ENCODE data around the gene IL21R.
"Not testable (repeated sequence)": the region's sequence is repeated elsewhere in the genome, so short reads cannot be mapped to it uniquely, and the experiment has no call there.

Gene IL21R

DNA sequence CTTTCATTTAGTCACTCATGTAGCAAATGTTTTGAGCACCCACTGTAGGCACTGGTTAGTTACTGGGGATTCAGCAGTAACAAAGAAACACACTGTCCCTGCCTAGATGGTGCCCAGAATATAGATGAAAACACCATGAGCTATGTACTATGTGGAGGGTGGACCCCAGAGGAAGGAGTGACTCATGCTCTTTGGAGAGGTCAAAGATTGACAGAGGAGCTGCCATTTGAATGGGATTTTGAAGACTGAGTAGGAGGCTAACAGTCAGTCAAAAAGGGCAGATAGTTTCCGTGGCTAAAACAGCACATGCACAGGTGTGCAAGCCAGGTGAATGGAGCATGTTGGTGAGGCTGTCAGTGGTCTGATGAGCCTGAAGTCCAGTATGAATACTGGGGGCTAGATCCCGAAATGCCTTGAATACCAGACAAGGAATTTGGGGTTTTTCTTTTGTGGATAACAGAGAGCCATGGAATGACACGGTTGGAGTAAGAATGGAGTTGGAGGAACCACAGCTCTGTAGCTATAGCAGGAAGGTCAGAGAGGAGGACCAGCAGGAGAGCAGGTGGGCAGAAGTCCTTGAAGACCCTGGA is 6.1 kb downstream of the IL21R start:
- no peak overlapping the region for H3K27ac ChIP-seq (replicated peaks)
- TF ChIP-seq POLR2AphosphoS5 (IDR thresholded peaks at IDR 0.05; ENCODE audit: low read depth), result no peak
- no peak for TF ChIP-seq SPI1 (IDR thresholded peaks at IDR 0.05; ENCODE audit: borderline replicate concordance, low read depth)
- TF ChIP-seq, protein P1, sequence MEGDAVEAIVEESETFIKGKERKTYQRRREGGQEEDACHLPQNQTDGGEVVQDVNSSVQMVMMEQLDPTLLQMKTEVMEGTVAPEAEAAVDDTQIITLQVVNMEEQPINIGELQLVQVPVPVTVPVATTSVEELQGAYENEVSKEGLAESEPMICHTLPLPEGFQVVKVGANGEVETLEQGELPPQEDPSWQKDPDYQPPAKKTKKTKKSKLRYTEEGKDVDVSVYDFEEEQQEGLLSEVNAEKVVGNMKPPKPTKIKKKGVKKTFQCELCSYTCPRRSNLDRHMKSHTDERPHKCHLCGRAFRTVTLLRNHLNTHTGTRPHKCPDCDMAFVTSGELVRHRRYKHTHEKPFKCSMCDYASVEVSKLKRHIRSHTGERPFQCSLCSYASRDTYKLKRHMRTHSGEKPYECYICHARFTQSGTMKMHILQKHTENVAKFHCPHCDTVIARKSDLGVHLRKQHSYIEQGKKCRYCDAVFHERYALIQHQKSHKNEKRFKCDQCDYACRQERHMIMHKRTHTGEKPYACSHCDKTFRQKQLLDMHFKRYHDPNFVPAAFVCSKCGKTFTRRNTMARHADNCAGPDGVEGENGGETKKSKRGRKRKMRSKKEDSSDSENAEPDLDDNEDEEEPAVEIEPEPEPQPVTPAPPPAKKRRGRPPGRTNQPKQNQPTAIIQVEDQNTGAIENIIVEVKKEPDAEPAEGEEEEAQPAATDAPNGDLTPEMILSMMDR (IDR thresholded peaks at IDR 0.05; ENCODE audit: insufficient read depth, low read length), result no peak
- TF ChIP-seq, protein P2, sequence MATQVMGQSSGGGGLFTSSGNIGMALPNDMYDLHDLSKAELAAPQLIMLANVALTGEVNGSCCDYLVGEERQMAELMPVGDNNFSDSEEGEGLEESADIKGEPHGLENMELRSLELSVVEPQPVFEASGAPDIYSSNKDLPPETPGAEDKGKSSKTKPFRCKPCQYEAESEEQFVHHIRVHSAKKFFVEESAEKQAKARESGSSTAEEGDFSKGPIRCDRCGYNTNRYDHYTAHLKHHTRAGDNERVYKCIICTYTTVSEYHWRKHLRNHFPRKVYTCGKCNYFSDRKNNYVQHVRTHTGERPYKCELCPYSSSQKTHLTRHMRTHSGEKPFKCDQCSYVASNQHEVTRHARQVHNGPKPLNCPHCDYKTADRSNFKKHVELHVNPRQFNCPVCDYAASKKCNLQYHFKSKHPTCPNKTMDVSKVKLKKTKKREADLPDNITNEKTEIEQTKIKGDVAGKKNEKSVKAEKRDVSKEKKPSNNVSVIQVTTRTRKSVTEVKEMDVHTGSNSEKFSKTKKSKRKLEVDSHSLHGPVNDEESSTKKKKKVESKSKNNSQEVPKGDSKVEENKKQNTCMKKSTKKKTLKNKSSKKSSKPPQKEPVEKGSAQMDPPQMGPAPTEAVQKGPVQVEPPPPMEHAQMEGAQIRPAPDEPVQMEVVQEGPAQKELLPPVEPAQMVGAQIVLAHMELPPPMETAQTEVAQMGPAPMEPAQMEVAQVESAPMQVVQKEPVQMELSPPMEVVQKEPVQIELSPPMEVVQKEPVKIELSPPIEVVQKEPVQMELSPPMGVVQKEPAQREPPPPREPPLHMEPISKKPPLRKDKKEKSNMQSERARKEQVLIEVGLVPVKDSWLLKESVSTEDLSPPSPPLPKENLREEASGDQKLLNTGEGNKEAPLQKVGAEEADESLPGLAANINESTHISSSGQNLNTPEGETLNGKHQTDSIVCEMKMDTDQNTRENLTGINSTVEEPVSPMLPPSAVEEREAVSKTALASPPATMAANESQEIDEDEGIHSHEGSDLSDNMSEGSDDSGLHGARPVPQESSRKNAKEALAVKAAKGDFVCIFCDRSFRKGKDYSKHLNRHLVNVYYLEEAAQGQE (IDR thresholded peaks at IDR 0.05; ENCODE audit: insufficient replicate concordance, low read depth), result no peak
- no peak for TF ChIP-seq GABPA (IDR thresholded peaks at IDR 0.05; ENCODE audit: low read depth)
- DNase-seq (ENCODE audit: low read depth in 1 of 2, low spot score in 1 of 2), result no peak
- H3K4me3 ChIP-seq (replicated peaks; ENCODE audit: insufficient read depth, low read length), result no peak overlapping the region
- no peaks in the 10 kb centered on the region for H3K27me3 ChIP-seq (ENCODE audit: insufficient read depth, poor library complexity, severe bottlenecking)

DNA sequence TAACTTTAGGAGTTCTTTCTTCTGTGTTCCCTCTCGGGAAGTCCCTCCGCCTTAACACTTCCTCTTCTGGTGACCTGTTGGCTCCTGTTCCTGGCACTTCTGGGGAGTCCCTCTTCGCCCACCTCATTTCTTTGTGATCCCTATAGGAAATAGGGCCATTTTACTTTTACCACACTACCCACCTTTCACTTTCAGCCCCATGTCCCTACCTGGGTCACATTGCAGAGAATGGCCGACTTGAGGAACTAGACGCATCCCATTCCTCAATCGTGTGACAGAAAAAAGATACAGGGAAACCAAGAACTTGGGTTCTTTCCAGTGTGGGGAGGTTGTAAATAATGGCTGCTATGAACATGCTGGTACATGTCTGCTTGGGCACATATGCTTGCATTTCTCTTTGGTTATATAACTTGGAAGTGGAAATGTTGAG is 6.6 kb downstream of the IL21R start:
- Histone ChIP-seq H3K4me3 (replicated peaks; ENCODE audit: insufficient read depth, low read length) (no peak overlapping the region), H3K27me3 (ENCODE audit: insufficient read depth, poor library complexity, severe bottlenecking) (no peaks in the 10 kb centered on the region), H3K27ac (replicated peaks) (no peak overlapping the region)
- no peak for DNase-seq (ENCODE audit: low read depth in 1 of 2, low spot score in 1 of 2)
- TF ChIP-seq, protein P2 (IDR thresholded peaks at IDR 0.05; ENCODE audit: insufficient replicate concordance, low read depth), result no peak
- TF ChIP-seq SPI1 (IDR thresholded peaks at IDR 0.05; ENCODE audit: borderline replicate concordance, low read depth) (peak; percentile 59), POLR2AphosphoS5 (IDR thresholded peaks at IDR 0.05; ENCODE audit: low read depth) (no peak), GABPA (IDR thresholded peaks at IDR 0.05; ENCODE audit: low read depth) (no peak)

DNA sequence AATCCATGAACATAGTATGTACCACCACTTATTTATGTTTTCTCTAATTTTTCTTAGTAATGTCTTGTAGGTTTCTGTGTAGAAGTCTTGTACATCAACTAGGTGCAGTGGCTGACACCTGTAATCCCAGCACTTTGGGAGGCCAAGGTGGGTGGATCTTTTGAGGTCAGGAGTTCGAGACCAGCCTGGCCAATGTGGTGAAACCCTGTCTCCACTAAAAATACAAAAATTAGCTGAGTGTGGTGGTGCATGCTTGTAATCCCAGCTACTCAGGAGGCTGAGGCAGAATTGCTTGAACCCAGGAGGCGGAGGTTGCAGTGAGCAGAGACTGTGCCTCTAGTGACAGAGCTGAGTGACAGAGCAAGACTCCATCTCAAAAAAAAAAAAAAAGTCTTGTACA is 8.0 kb downstream of the IL21R start:
- not testable (repeated sequence) for DNase-seq (ENCODE audit: low read depth in 1 of 2, low spot score in 1 of 2); H3K27ac ChIP-seq (replicated peaks); H3K4me3 ChIP-seq (replicated peaks; ENCODE audit: insufficient read depth, low read length)

DNA sequence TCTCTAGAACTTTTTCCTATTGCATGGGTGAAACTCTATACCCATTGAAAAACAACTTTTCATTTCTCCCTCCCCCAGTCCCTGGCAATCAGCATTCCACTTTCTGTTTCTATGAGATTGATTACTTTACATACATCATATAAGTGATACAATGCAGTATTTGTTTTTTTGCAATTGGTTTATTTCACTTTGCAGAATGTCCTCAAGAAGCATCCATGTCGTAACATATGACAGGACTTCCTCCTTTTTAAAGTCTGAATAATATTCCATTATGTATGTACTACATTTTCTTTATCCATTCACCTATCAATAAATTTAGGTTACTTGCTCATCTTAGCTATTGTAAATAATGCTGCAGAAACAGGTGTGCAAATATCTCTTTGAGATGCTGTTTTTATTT is 8.8 kb downstream of the IL21R start:
- H3K4me3 ChIP-seq (replicated peaks; ENCODE audit: insufficient read depth, low read length), result no peak overlapping the region
- DNase-seq (ENCODE audit: low read depth in 1 of 2, low spot score in 1 of 2), result no peak
- no peaks in the 10 kb centered on the region for H3K27me3 ChIP-seq (ENCODE audit: insufficient read depth, poor library complexity, severe bottlenecking)
- no peak overlapping the region for H3K27ac ChIP-seq (replicated peaks)
- TF ChIP-seq, protein P2 (IDR thresholded peaks at IDR 0.05; ENCODE audit: insufficient replicate concordance, low read depth), result no peak
- peak; percentile 82 for TF ChIP-seq SPI1 (IDR thresholded peaks at IDR 0.05; ENCODE audit: borderline replicate concordance, low read depth)

More for the DNA sequence above, 8.0 kb downstream of the IL21R start:
- not testable (repeated sequence) for H3K27me3 ChIP-seq (ENCODE audit: insufficient read depth, poor library complexity, severe bottlenecking)
